IPS-18a (cell line): ENCODE results near the gene COX7B.

Experiments
- H3K27ac ChIP-seq: one replicate; pipeline ENCODE4 v1.5.1; 2013; ENCODE audit warnings: low read length
- H3K27me3 ChIP-seq: one replicate; pipeline ENCODE4 v1.6.1; 2013; ENCODE audit warnings: mild to moderate bottlenecking, low read length; ENCODE audit not compliant: control insufficient read depth, insufficient read depth
- H3K36me3 ChIP-seq: one replicate; pipeline ENCODE4 v1.6.1; 2013; ENCODE audit warnings: low read depth, low read length; ENCODE audit not compliant: control insufficient read depth
- H3K4me1 ChIP-seq: one replicate; pipeline ENCODE4 v1.6.1; 2013; ENCODE audit warnings: low read depth, low read length; ENCODE audit not compliant: control insufficient read depth
- H3K4me3 ChIP-seq: one replicate; pipeline ENCODE4 v1.5.1; 2013; ENCODE audit warnings: low read length
- H3K9ac ChIP-seq: one replicate; pipeline ENCODE4 v1.6.1; 2013; ENCODE audit warnings: mild to moderate bottlenecking, low read length, moderate library complexity
- H3K9me3 ChIP-seq: one replicate; pipeline ENCODE4 v1.6.1; 2013; ENCODE audit warnings: low read depth, low read length; ENCODE audit not compliant: control insufficient read depth

COX7B gene

GRCh38 chrX:77946571-77946970, 47.3 kb downstream of the COX7B start:
- Histone ChIP-seq H3K9me3 (peaks cover 2% of the 10 kb centered on the region), H3K4me3 (no peak overlapping the region), H3K9ac (no peak overlapping the region), H3K27me3 (no peaks in the 10 kb centered on the region), H3K4me1 (no peaks in the 10 kb centered on the region), H3K27ac (no peak overlapping the region), H3K36me3 (no peaks in the 10 kb centered on the region)

GRCh38 chrX:77949840-77950239, 50.6 kb downstream of the COX7B start:
- H3K4me1 ChIP-seq = no peaks in the 10 kb centered on the region
- H3K27ac ChIP-seq = no peak overlapping the region
- H3K9me3 ChIP-seq = no peaks in the 10 kb centered on the region
- H3K9ac ChIP-seq = no peak overlapping the region
- H3K4me3 ChIP-seq = no peak overlapping the region
- H3K36me3 ChIP-seq = no peaks in the 10 kb centered on the region
- H3K27me3 ChIP-seq = no peaks in the 10 kb centered on the region

- no peaks in the 10 kb centered on the region for H3K36me3 ChIP-seq
- H3K4me3 ChIP-seq = no peak overlapping the region
- H3K4me1 ChIP-seq = no peaks in the 10 kb centered on the region
- H3K9ac ChIP-seq = no peak overlapping the region
- H3K27me3 ChIP-seq = no peaks in the 10 kb centered on the region
- H3K9me3 ChIP-seq = no peaks in the 10 kb centered on the region
- H3K27ac ChIP-seq = no peak overlapping the region
These were observed 52.9 kb downstream of the COX7B start for GRCh38 chrX:77952173-77952572.

GRCh38 chrX:77953302-77953701, 54.0 kb downstream of the COX7B start:
- Histone ChIP-seq H3K36me3 (no peaks in the 10 kb centered on the region), H3K27me3 (no peaks in the 10 kb centered on the region), H3K4me3 (no peak overlapping the region), H3K9ac (no peak overlapping the region), H3K4me1 (no peaks in the 10 kb centered on the region), H3K27ac (no peak overlapping the region), H3K9me3 (peaks cover 3% of the 10 kb centered on the region)

- Histone ChIP-seq H3K9me3 (peaks cover 5% of the 10 kb centered on the region), H3K9ac (no peak overlapping the region), H3K4me3 (no peak overlapping the region), H3K27me3 (no peaks in the 10 kb centered on the region), H3K36me3 (no peaks in the 10 kb centered on the region), H3K4me1 (no peaks in the 10 kb centered on the region), H3K27ac (no peak overlapping the region)
These were observed 54.4 kb downstream of the COX7B start for GRCh38 chrX:77953708-77954107.
